ENCODE measurements around the gene AOAH.

DNA sequence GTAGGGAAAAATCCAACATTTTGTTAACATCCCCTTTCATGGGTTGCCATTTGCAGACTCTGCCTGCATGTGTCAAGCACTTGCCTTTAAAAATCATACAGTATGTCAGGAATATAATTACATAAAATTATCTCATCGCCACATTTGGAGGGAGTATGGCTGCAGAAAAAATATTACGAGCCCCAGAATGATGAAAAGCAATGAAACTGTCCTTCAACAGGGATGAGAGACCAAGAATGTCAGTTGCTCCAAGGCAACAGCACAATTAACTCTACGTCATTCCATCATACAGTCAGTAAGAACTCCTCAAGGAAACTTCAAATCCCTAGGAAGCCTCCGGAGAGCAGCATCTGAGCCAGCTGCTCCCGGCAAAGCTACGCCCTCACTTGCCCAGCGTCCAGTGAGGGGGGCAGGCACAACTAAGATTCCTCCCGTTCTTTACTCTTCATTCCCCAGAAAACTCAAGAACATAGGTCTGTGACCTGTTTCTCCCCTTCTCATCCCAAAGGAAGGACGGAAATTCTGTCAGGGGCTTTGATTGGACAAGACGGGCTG lies 201.8 kb downstream of the AOAH start:
- TF ChIP-seq, protein P1, sequence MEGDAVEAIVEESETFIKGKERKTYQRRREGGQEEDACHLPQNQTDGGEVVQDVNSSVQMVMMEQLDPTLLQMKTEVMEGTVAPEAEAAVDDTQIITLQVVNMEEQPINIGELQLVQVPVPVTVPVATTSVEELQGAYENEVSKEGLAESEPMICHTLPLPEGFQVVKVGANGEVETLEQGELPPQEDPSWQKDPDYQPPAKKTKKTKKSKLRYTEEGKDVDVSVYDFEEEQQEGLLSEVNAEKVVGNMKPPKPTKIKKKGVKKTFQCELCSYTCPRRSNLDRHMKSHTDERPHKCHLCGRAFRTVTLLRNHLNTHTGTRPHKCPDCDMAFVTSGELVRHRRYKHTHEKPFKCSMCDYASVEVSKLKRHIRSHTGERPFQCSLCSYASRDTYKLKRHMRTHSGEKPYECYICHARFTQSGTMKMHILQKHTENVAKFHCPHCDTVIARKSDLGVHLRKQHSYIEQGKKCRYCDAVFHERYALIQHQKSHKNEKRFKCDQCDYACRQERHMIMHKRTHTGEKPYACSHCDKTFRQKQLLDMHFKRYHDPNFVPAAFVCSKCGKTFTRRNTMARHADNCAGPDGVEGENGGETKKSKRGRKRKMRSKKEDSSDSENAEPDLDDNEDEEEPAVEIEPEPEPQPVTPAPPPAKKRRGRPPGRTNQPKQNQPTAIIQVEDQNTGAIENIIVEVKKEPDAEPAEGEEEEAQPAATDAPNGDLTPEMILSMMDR (IDR thresholded peaks at IDR 0.05; ENCODE audit: low read depth, low read length, poor library complexity, severe bottlenecking) = no peak
- TF ChIP-seq EZH2phosphoT487 (IDR thresholded peaks at IDR 0.05; ENCODE audit: borderline replicate concordance, low read length) = no peak

Data from DOHH2 (cell line).